Fibroblast of lung (primary cell): ENCODE results near the gene LCORL.

ENCODE experiments used
- EZH2 ChIP-seq: IDR thresholded peaks from 2 replicates; pipeline ENCODE4 v1.5.1; 2012; ENCODE audit warnings: low read length, control low read depth, mild to moderate bottlenecking; ENCODE audit errors: missing control alignments
- TF ChIP-seq, protein P1 (sequence below), 2 donors: IDR thresholded peaks in 1 of 2; conservative IDR thresholded peaks in 1 of 2; 1 replicate in 1 of 2; 2 replicates in 1 of 2; pipeline ENCODE4 v1.5.1; 2011 to 2012; ENCODE audit warnings: low read length in 2 of 2, control low read depth in 1 of 2, inconsistent platforms in 1 of 2, low read depth in 1 of 2, mild to moderate bottlenecking in 1 of 2

DNA sequence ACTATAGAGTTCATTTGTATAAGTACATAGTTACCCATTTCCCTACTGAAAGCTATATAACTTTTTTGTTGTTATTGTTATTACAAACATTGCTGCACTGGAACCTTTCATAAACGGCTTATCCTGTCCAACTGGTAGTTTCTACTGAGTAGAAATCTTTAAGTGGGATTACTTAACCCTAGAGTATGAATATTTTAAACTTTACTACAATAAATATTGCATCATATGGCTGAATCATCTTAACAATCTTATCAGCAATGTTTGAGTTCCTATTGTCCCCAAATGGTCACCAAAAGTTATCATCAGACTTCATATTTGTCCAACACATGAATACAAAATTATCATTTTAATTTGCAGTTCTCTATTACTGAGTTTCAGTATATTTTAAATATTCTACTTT, 40.5 kb downstream of the LCORL start:
- TF ChIP-seq EZH2 = no peak
- TF ChIP-seq, protein P1, sequence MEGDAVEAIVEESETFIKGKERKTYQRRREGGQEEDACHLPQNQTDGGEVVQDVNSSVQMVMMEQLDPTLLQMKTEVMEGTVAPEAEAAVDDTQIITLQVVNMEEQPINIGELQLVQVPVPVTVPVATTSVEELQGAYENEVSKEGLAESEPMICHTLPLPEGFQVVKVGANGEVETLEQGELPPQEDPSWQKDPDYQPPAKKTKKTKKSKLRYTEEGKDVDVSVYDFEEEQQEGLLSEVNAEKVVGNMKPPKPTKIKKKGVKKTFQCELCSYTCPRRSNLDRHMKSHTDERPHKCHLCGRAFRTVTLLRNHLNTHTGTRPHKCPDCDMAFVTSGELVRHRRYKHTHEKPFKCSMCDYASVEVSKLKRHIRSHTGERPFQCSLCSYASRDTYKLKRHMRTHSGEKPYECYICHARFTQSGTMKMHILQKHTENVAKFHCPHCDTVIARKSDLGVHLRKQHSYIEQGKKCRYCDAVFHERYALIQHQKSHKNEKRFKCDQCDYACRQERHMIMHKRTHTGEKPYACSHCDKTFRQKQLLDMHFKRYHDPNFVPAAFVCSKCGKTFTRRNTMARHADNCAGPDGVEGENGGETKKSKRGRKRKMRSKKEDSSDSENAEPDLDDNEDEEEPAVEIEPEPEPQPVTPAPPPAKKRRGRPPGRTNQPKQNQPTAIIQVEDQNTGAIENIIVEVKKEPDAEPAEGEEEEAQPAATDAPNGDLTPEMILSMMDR (conservative IDR thresholded peaks at IDR 0.05 in 1 of 2, IDR thresholded peaks at IDR 0.05 in 1 of 2; ENCODE audit: low read depth in 1 of 2, low read length in 2 of 2) = no peak
